Activated CD4-positive, alpha-beta T cell treated with anti-CD3 and anti-CD28 coated beads for 36 hours (primary cell): ENCODE measurements around the gene LSM7. TPM values are rescaled to one million over a fixed set of nuclear protein-coding genes. Genes with fewer than 3 reads are reported as not detected.
A peak's percentile ranks its signal among the peaks of the same experiment; 100 is the strongest.

ENCODE experiments used
- ATAC-seq: fragments of 200-7000 bp; cut with Tn5 transposase; one replicate; pipeline ENCODE4 v1.10.0; 2021; ENCODE audit warnings: mild to moderate bottlenecking, moderate library complexity
- CTCF ChIA-PET: fragments of 350-600 bp; sonication (Branson Sonifier 250); formaldehyde crosslinking; loops from one replicate; lab custom pipeline; 2021; ENCODE audit warnings: antibody characterized with exemption; lab: Charles Lee
- POLR2A ChIA-PET: fragments of 350-600 bp; sonication (Branson Sonifier 250); formaldehyde crosslinking; loops from one replicate; lab custom pipeline; 2021; ENCODE audit warnings: antibody characterized with exemption, inconsistent platforms; lab: Charles Lee
- DNase-seq: peaks from one replicate; pipeline ENCODE4 v3.0.0-alpha.2; 2020
- H3K27ac Mint-ChIP-seq: one replicate; pipeline ENCODE4 v1.8.0; 2021; ENCODE audit warnings: mixed read lengths
- H3K27me3 Mint-ChIP-seq: one replicate; pipeline ENCODE4 v1.8.0; 2021; ENCODE audit warnings: mixed read lengths
- H3K36me3 Mint-ChIP-seq: one replicate; pipeline ENCODE4 v1.8.0; 2021; ENCODE audit warnings: low read depth, mixed read lengths
- H3K4me1 Mint-ChIP-seq: one replicate; pipeline ENCODE4 v1.8.0; 2021; ENCODE audit warnings: mixed read lengths
- H3K4me3 Mint-ChIP-seq: one replicate; pipeline ENCODE4 v1.8.0; 2021; ENCODE audit warnings: mild to moderate bottlenecking, moderate library complexity, mixed read lengths
- H3K9me3 Mint-ChIP-seq: one replicate; pipeline ENCODE4 v1.8.0; 2021; ENCODE audit warnings: low read depth, mixed read lengths
- intact Hi-C, 2 experiments: fragments of 100-400 bp; cut with DNase I in 1 of 2; cut with micrococcal nuclease in 1 of 2; formaldehyde crosslinking; loops; one replicate each; pipeline versions ENCODE4 v1.14.2 to v1.15.1; 2022 to 2024; cut with DNase I, micrococcal nuclease
- total RNA-seq, 2 experiments: library from RNA; stranded (reverse); gene quantifications; one replicate each; pipeline ENCODE4 v1.2.3, GENCODE V29; 2021

LSM7 gene
- total RNA-seq = 100 to 1,000 TPM; 113 to 134 TPM

GRCh38 chr19:2328401-2329148, at the start of gene LSM7, which contains the start of gene SPPL2B:
LSM7 (minus strand) TSS chr19:2328586; CDS start chr19:2328566, 20 bp downstream.
SPPL2B (plus strand) TSS chr19:2328684; CDS start chr19:2328710, 26 bp downstream.
- Mint-ChIP-seq H3K27me3 (no peaks in the 10 kb centered on the region), H3K36me3 (peaks cover 31% of the 10 kb centered on the region), H3K9me3 (no peaks in the 10 kb centered on the region), H3K4me3 (peak within 1 kb of the TSS; percentile 98), H3K27ac (peak within 1 kb of the TSS; percentile 99), H3K4me1 (peaks cover 69% of the 10 kb centered on the region)
- ChIA-PET CTCF (interaction anchor here (0.6 to 1.5 kb wide), 3 partner anchors 12 to 65 kb away, joined by 3 to 4 read pairs (median 4); no protein-coding TSS in a partner anchor), POLR2A (interaction anchor here (0.6 to 1.1 kb wide), 3 partner anchors 50 to 309 kb away, joined by 3 to 4 read pairs (median 4); no protein-coding TSS in a partner anchor)
- DNase-seq (peak; percentile 95), ATAC-seq (peak; percentile 78)
- intact Hi-C loops = loop anchor here in 1 of 2 experiments (1.0 to 5.0 kb wide), 10 partner anchors 55 to 1179 kb away; partner anchors contain the start of genes AP3D1, BTBD2, FZR1 and IZUMO4

- no peak overlapping the region for H3K4me3 Mint-ChIP-seq
- peaks cover 14% of the 10 kb centered on the region for H3K9me3 Mint-ChIP-seq
- ATAC-seq (no peak), DNase-seq (no peak)
- H3K4me1 Mint-ChIP-seq = no peaks in the 10 kb centered on the region
- no peaks in the 10 kb centered on the region for H3K36me3 Mint-ChIP-seq
- CTCF ChIA-PET = no interaction called here
- intact Hi-C loops = no loop called here
- POLR2A ChIA-PET = no interaction called here
- no peak overlapping the region for H3K27ac Mint-ChIP-seq
- H3K27me3 Mint-ChIP-seq = no peaks in the 10 kb centered on the region
Observed at GRCh38 chr19:2376784-2377519, 48.6 kb upstream of the LSM7 start.

DNA sequence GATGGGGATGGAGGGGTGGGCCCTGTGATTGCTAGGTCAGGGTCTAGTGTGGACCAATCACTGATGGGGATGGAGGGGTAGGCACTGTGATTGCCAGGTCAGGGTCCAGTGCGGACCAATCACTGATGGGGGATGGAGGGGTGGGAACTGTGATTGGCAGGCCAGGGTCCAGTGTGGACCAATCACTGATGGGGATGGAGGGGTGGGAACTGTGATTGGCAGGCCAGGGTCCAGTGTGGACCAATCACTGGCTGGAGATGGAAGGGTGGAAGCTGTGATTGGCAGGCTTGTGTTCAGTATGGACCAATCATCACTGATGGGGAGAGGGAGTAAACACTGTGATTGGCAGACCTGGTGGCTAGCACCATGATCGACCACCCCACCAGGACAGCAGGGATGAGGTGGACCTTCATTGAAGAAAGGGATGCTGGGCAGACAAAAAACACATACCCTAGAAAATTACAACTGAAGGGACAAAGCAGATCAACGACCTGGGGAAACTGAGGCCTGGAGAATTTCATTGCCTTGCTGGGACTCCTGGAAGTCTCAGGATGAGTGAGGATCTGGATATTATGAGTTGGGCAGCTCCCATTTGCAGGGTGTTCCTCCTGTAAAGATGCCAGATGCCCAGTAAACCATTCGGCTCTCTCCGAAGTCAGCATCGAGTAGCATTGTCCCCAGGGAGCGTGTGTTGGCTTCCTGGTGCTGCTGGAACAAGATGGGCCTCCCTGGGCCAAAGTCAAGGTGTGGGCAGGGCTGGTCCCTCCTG, 47.2 kb upstream of the LSM7 start:
- DNase-seq (no peak), ATAC-seq (no peak)
- Mint-ChIP-seq H3K4me3 (no peak overlapping the region), H3K36me3 (no peaks in the 10 kb centered on the region), H3K27me3 (no peaks in the 10 kb centered on the region), H3K4me1 (no peaks in the 10 kb centered on the region), H3K9me3 (peaks cover 11% of the 10 kb centered on the region), H3K27ac (no peak overlapping the region)
- POLR2A ChIA-PET = no interaction called here
- CTCF ChIA-PET = no interaction called here
- intact Hi-C loops = no loop called here

DNA sequence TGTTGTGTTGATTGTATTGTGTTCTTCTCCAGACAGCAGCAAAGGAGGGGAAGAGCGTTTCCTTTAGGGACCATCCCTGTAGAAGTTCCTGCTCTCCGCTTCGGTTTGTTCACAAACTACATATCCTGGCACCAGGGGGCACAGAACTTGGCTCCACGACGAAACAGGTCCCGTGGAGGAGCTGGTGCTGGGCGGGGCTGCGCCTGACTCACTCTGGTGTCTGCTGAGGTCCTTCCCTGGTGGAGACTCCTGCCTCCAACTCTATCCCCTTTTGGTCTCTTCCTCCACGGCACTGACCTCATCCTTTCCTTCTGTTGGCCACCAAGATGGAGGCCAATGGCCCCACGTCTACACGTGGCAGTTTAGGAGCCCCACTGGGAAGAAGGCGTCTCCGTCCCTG, 46.4 kb upstream of the LSM7 start:
- H3K4me1 Mint-ChIP-seq = no peaks in the 10 kb centered on the region
- intact Hi-C loops = no loop called here
- DNase-seq = no peak
- ChIA-PET POLR2A (no interaction called here), CTCF (no interaction called here)
- peaks cover 12% of the 10 kb centered on the region for H3K9me3 Mint-ChIP-seq
- no peaks in the 10 kb centered on the region for H3K36me3 Mint-ChIP-seq
- H3K27me3 Mint-ChIP-seq = no peaks in the 10 kb centered on the region
- no peak overlapping the region for H3K4me3 Mint-ChIP-seq
- ATAC-seq = no peak
- H3K27ac Mint-ChIP-seq = no peak overlapping the region

- Mint-ChIP-seq H3K36me3 (no peaks in the 10 kb centered on the region), H3K4me1 (no peaks in the 10 kb centered on the region), H3K27ac (no peak overlapping the region), H3K27me3 (no peaks in the 10 kb centered on the region), H3K9me3 (peaks cover 4% of the 10 kb centered on the region), H3K4me3 (no peak overlapping the region)
- ATAC-seq (no peak), DNase-seq (no peak)
- ChIA-PET CTCF (interaction anchor here (0.6 kb wide), 2 partner anchors 45 to 113 kb away, joined by 3 read pairs; no protein-coding TSS in a partner anchor), POLR2A (no interaction called here)
- intact Hi-C loops = no loop called here
Observed at GRCh38 chr19:2372076-2372612, 43.8 kb upstream of the LSM7 start.

DNA sequence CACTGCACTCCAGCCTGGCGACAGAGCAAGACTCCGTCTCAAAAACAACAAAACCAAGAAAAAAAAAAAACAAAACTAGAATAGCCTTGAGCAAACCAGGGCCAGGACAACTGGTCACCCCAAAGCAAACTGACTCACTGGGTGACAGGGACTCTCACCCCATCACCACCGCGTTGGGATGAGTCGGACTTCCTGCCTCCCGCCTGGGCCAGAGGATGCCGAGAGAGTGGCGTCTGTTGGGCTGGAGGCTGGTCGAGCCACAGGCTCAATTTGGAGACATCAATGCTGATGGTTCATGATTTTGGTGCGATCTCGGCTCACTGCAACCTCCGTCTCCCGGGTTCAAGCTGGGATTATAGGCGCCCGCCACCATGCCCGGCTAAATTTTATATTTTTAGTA, 43.3 kb upstream of the LSM7 start:
- ATAC-seq = no peak
- no peak overlapping the region for H3K27ac Mint-ChIP-seq
- H3K4me1 Mint-ChIP-seq = no peaks in the 10 kb centered on the region
- peaks cover 4% of the 10 kb centered on the region for H3K9me3 Mint-ChIP-seq
- no peak overlapping the region for H3K4me3 Mint-ChIP-seq
- CTCF ChIA-PET = interaction anchor here (1.4 kb wide), 1 partner anchor 21 kb away, joined by 4 read pairs; no protein-coding TSS in a partner anchor
- H3K27me3 Mint-ChIP-seq = no peaks in the 10 kb centered on the region
- intact Hi-C loops = no loop called here
- no peak for DNase-seq
- H3K36me3 Mint-ChIP-seq = no peaks in the 10 kb centered on the region
- POLR2A ChIA-PET = interaction anchor here (0.7 kb wide), 1 partner anchor 468 kb away, joined by 3 read pairs; no protein-coding TSS in a partner anchor

DNA sequence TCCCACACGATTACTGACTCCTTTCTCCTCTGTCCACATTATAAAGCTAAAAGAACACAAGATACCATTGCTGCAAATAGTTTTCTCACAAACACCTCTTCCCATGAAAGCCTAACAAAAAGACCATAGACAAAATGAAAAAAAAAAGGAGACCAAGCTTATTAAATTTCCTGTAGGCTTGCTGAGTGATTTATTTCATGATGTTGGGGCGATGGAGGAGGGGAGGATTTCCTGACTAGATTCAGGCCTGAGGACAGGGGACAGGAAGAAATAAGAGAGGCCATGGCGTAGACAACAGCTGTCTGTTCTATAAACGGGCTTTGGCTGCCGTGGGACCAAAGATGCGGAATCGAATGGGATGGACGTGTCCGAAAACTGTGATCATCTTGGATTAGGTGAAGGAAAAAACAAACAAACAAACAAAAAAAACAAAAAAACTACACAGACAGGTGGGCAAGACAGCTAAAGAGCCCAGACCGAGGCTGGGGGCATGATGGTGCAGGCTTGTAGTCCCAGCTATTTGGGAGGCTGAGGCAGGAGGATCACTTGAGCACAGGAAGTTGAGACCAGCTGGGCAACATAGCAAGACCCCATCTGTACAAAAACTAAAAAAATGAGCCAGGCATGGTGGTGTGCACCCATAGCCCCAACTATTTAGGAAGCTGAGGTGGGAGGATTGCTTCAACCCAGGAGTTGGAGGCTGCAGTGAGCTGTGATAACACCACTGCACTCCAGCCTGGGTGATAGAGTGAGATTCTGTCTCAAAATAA, 37.0 kb upstream of the LSM7 start:
- H3K9me3 Mint-ChIP-seq = peaks cover 2% of the 10 kb centered on the region
- POLR2A ChIA-PET = interaction anchor here (0.6 kb wide), 1 partner anchor 92 kb away, joined by 4 read pairs; no protein-coding TSS in a partner anchor

GRCh38 chr19:2363419-2363818, 35.0 kb upstream of the LSM7 start:
- ATAC-seq = no peak
- intact Hi-C loops = no loop called here
- peaks cover 3% of the 10 kb centered on the region for H3K4me1 Mint-ChIP-seq
- POLR2A ChIA-PET = no interaction called here
- no peaks in the 10 kb centered on the region for H3K36me3 Mint-ChIP-seq
- CTCF ChIA-PET = no interaction called here
- no peaks in the 10 kb centered on the region for H3K9me3 Mint-ChIP-seq
- no peak overlapping the region for H3K4me3 Mint-ChIP-seq
- H3K27ac Mint-ChIP-seq = no peak overlapping the region
- DNase-seq = no peak
- peaks cover 9% of the 10 kb centered on the region for H3K27me3 Mint-ChIP-seq

More for the DNA sequence above, 37.0 kb upstream of the LSM7 start:
- Mint-ChIP-seq H3K36me3 (no peaks in the 10 kb centered on the region), H3K27me3 (peaks cover 8% of the 10 kb centered on the region), H3K4me1 (peaks cover 2% of the 10 kb centered on the region), H3K4me3 (no peak overlapping the region), H3K27ac (no peak overlapping the region)
- ATAC-seq = no peak
- intact Hi-C loops = no loop called here
- CTCF ChIA-PET = interaction anchor here (0.6 to 1.1 kb wide), 5 partner anchors 29 to 320 kb away, joined by 3 to 4 read pairs (median 3); no protein-coding TSS in a partner anchor
- DNase-seq = no peak

- Mint-ChIP-seq H3K36me3 (no peaks in the 10 kb centered on the region), H3K27ac (no peak overlapping the region), H3K4me1 (peaks cover 3% of the 10 kb centered on the region), H3K4me3 (no peak overlapping the region), H3K27me3 (peaks cover 9% of the 10 kb centered on the region), H3K9me3 (no peaks in the 10 kb centered on the region)
- POLR2A ChIA-PET = no interaction called here
- intact Hi-C loops = no loop called here
- ATAC-seq = no peak
- CTCF ChIA-PET = no interaction called here
- no peak for DNase-seq
Observed at GRCh38 chr19:2362970-2363300, 34.5 kb upstream of the LSM7 start.
